ENCODE results near the gene SFT2D1. TPM values are rescaled to one million over a fixed set of nuclear protein-coding genes. Genes with fewer than 3 reads are reported as not detected.

Gene SFT2D1
- total RNA-seq, 2 donors from 2014 or later, result 28.6 to 29.2 TPM

DNA sequence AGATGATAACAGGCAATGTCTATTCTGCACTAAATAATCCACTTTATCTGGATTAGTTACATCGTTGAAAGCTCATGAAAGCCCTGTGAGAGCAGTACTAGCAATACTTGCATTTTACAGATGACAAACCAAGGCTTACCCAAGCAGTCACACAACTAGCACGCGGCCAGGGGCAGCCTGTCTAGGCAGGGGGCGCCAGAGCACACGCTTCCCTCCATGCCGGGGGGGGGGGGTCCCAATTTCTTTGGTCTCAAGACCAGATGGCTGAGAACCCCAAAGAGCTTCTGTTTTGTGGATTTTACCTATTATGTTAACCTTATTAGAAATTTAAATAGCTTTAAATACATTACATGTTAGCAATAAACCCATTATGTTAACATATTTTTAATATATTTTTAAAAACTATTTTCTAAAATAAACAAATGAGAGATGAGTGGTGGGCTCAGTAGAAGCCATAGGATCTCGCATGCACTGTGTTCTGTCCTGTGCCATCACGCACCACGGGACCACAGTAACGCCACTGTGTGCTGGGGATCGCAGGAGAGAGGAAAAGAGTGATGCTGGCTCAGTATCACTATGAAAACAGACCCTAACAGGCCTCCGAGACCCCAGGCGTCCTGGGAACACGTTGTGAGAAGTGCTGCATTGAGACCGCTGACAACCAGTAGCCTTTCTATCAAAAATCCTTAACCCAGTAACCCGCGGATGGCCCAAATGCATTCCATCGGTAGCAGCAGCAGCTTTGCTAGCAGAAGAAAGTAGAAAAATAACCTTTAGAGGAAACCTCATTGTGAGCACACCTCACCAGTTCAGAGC lies 28.9 kb downstream of the SFT2D1 start:
- DNase-seq (ENCODE audit: low spot score), result no peak
- intact Hi-C loops (cut with DNase I), result loop anchor here in 1 of 2 donors (2.0 kb wide), 1 partner anchor 83 kb away; no protein-coding TSS in a partner anchor

- DNase-seq (ENCODE audit: low spot score), result no peak
- intact Hi-C loops (cut with DNase I), result loop anchor here in 1 of 2 donors (2.0 kb wide), 1 partner anchor 84 kb away; no protein-coding TSS in a partner anchor
Observed at GRCh38 chr6:166312832-166313231, 29.5 kb downstream of the SFT2D1 start.

DNA sequence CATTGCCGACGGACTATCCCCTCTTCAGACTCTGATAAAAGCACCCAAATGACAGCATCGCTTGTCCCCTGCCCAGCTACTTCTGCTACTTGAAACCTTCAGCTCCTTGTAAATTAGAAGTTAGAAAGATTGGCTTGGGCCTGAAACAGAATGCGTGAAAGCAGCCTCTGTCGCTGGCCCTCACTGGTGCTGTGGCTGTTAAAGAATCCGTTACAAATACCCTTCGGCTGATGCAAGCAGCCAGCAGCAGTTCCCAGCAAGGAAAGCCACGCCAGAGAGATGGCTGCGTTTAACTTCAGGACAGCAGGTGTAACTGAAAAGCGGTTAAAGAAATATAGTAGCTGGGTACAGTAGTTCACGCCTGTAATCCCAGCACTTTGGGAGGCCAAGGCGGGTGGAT lies 31.7 kb downstream of the SFT2D1 start:
- intact Hi-C loops (cut with DNase I), result no loop called here

GRCh38 chr6:166309977-166310376 lies 32.4 kb downstream of the SFT2D1 start:
- DNase-seq (ENCODE audit: low spot score), result no peak
- intact Hi-C loops (cut with DNase I), result loop anchor here in 1 of 2 donors (10.0 kb wide), 1 partner anchor 85 kb away; no protein-coding TSS in a partner anchor

More for the DNA sequence above, 31.7 kb downstream of the SFT2D1 start:
- no peak for DNase-seq (ENCODE audit: low spot score)

DNA sequence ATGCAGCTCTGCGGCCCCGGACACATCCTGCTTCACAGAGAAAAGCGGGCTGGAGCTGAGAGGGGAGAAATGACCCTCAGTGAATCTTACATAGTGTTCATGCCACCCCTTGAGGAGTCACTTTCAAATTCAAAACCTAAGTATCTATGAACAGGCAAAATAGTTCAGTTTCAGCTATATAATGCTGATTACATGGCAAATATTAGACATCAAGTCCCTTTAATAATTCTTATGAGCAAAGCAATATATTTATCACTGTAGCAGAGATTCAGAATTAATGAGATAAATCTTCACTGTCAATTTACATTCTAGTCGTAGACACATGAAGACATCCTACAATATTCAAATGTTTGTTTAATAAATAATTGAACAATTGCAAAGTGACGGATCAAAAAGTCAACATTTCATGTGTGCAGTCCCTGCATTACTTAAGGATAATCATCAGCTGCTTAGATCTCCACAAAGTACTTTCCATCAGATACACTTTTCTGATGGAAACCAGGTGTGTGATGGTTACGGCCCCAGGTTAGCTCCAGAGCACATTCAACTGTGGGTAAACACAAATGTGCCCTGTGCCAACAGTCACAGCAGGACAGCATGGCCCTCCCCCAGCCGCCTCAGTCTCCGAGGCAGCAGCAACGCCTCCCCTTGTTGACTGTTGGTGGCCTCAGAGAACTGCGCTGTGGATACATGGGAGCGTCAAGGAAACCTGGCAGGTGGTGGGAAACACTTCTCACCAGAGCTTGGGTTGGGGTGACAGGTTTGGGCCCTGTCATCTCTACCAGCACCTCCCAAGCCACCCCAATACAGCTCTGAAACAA lies 33.4 kb downstream of the SFT2D1 start:
- intact Hi-C loops (cut with DNase I), result loop anchor here in 1 of 2 donors (10.0 kb wide), 1 partner anchor 86 kb away; no protein-coding TSS in a partner anchor

GRCh38 chr6:166308033-166308768 lies 34.1 kb downstream of the SFT2D1 start, which contains the start of gene PRR18:
Gene PRR18 (minus strand): TSS chr6:166308392. CDS start chr6:166308142, 250 bp downstream.
- intact Hi-C loops (cut with DNase I), result loop anchor here in 1 of 2 donors (10.0 kb wide), 1 partner anchor 87 kb away; no protein-coding TSS in a partner anchor
- DNase-seq (ENCODE audit: low spot score), result no peak

More for the DNA sequence above, 33.4 kb downstream of the SFT2D1 start:
- DNase-seq (ENCODE audit: low spot score), result no peak

DNA sequence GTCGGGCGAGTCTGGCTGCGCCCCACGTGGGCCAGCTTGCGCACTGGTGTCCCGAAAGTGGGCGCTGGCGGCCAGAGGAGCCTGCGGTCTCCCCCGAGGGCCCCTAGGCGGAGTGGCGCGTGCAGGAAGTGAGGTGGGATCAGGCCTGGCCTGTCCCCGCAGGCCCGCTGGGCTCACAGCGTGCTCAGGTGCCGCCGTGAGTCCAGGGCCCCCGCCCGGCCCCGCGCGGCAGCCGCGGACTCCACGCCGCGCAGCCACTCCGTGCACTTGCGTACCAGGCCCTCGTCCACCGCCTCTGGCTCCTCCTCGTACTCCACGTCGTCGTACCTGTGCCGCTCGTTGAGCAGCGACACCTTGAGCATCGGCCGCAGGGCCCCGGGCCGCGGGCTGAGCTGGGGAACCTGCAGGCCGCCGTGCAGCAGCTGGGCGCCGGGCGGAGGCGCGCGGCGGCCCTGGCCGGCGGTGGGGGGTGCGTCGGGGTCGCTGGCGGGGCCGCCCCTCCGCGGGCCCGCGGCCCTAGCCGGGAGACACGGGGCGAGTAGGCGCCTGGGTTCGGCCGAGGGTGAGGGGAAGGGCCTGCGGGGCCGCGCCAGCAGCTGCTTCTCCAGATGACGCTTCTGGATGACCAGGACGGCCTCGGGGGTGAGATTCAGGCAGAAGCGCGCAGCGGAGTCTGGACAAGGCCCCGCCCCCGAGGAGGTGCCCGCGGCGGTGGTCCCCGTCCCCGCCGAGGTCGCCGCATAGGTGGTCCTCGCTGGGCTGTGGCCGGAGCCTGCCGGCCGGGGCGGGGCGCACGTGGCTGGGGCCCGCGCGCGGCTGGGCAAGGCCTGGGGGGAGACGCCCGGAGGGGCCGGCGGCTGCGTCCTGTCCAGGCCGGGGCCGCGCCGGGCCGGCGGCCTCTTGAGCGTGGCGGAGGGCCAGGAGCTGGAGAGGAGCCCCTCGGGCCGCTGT lies 35.0 kb downstream of the SFT2D1 start:
- DNase-seq (ENCODE audit: low spot score), result no peak
- intact Hi-C loops (cut with DNase I), result loop anchor here in 1 of 2 donors (10.0 kb wide), 1 partner anchor 87 kb away; no protein-coding TSS in a partner anchor

GRCh38 chr6:166306378-166307081 lies 35.8 kb downstream of the SFT2D1 start:
- intact Hi-C loops (cut with DNase I), result loop anchor here in 1 of 2 donors (10.0 kb wide), 1 partner anchor 88 kb away; no protein-coding TSS in a partner anchor
- DNase-seq (ENCODE audit: low spot score), result no peak

GRCh38 chr6:166305562-166306117 lies 36.7 kb downstream of the SFT2D1 start:
- intact Hi-C loops (cut with DNase I), result loop anchor here in 1 of 2 donors (10.0 kb wide), 1 partner anchor 89 kb away; no protein-coding TSS in a partner anchor
- DNase-seq (ENCODE audit: low spot score), result no peak

- DNase-seq (ENCODE audit: low spot score), result no peak
- intact Hi-C loops (cut with DNase I), result loop anchor here in 1 of 2 donors (10.0 kb wide), 1 partner anchor 91 kb away; no protein-coding TSS in a partner anchor
Observed at GRCh38 chr6:166304106-166304505, 38.2 kb downstream of the SFT2D1 start.

DNA sequence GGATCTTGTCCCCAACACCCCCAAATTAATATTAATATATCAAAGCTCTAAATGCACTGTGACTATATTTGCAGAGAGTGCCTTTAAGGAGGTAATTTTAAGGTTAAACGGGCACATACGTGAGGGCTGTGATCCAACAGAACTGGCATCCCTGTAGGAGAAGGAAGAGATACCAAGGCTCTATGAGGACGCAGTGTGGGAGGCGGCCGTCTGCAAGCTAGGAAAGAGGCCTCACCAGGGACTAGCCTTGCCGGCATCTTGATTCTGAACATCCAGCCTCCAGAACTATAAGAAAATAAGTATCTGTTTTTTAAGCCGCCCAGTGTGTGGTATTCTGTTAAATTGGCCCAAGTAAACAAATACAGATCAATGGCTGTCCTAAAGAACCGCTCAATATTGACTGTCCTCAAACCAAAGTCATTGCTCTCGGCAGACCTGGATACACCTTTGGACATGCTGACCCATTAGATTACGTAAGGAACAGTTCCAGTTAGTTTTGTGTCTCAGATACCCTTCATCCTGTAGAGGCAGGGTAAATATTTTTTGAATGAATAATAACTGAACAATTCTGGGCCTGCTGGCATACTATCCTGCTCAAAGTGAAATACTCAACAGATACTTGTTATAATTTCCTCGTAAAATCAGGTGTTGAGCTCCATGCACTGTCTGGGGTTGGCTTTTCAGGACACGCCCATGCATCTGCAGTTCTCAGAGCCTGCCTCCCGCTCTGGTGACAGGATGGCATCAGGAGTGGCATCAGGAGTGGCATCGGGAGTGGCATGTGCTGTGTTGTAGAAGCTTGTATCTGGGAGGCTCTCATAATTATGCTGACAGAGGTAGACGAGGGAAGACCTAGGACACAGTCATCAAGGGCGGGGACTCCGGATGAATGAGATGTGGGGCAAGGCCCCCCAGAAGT lies 40.5 kb downstream of the SFT2D1 start:
- intact Hi-C loops (cut with DNase I), result loop anchor here in 1 of 2 donors (10.0 kb wide), 1 partner anchor 93 kb away; no protein-coding TSS in a partner anchor

GRCh38 chr6:166300357-166300987 lies 41.9 kb downstream of the SFT2D1 start:
- DNase-seq (ENCODE audit: low spot score), result no peak
- intact Hi-C loops (cut with DNase I), result loop anchor here in 1 of 2 donors (10.0 kb wide), 1 partner anchor 94 kb away; no protein-coding TSS in a partner anchor

More for the DNA sequence above, 40.5 kb downstream of the SFT2D1 start:
- DNase-seq (ENCODE audit: low spot score), result no peak

- DNase-seq (ENCODE audit: low spot score), result no peak
- intact Hi-C loops (cut with DNase I), result no loop called here
Observed at GRCh38 chr6:166297606-166298005, 44.7 kb downstream of the SFT2D1 start.

- intact Hi-C loops (cut with DNase I), result no loop called here
- no peak for DNase-seq (ENCODE audit: low spot score)
Observed at GRCh38 chr6:166296035-166296883, 46.1 kb downstream of the SFT2D1 start.
